HAP-1 (cell line): ENCODE results near the gene DNMT3L.
"Not testable (repeated sequence)": the region's sequence is repeated elsewhere in the genome, so short reads cannot be mapped to it uniquely, and the experiment has no call there.

Experiments used
- DNase-seq, 2 experiments: peaks; one replicate each; pipeline ENCODE4 v3.0.0-alpha.2; 2016 to 2020; ENCODE audit warnings: low spot score in 2 of 2
- H3K27me3 ChIP-seq: fragments of 250-450 bp; sonication (Bioruptor Pico); 2 replicates; pipeline ENCODE4 v1.5.1; 2020; ENCODE audit warnings: low read depth, mild to moderate bottlenecking, moderate library complexity
- H3K36me3 ChIP-seq: fragments of 250-450 bp; sonication (Bioruptor Pico); replicated peaks from 2 replicates; pipeline ENCODE4 v1.5.1; 2020; ENCODE audit warnings: mild to moderate bottlenecking
- H3K4me1 ChIP-seq: fragments of 250-450 bp; sonication (Bioruptor Pico); 2 replicates; pipeline ENCODE4 v1.5.1; 2020; ENCODE audit warnings: mild to moderate bottlenecking
- H3K4me3 ChIP-seq: fragments of 250-450 bp; sonication (Bioruptor Pico); 2 replicates; pipeline ENCODE4 v1.5.1; 2020; ENCODE audit warnings: mild to moderate bottlenecking, moderate library complexity
- H3K9me3 ChIP-seq: fragments of 250-450 bp; sonication (Bioruptor Pico); 2 replicates; pipeline ENCODE4 v1.5.1; 2020; ENCODE audit warnings: mild to moderate bottlenecking, moderate library complexity
- in situ Hi-C: fragments of 300-500 bp; cut with MboI; formaldehyde crosslinking; loops from 3 replicates; pipeline ENCODE4 v1.14.3; 2020; ENCODE audit warnings: low sequenced_read_pairs, inconsistent platforms, mixed read lengths

DNMT3L gene

GRCh38 chr21:44260066-44260465 is 1.6 kb downstream of the DNMT3L start:
- in situ Hi-C loops = no loop called here
- no peaks in the 10 kb centered on the region for H3K36me3 ChIP-seq

GRCh38 chr21:44259082-44259705 is 2.5 kb downstream of the DNMT3L start:
- Histone ChIP-seq H3K4me3 (no peak overlapping the region), H3K4me1 (no peaks in the 10 kb centered on the region), H3K27me3 (no peaks in the 10 kb centered on the region), H3K9me3 (no peaks in the 10 kb centered on the region), H3K36me3 (no peaks in the 10 kb centered on the region)
- no peak for DNase-seq
- in situ Hi-C loops = no loop called here

More at GRCh38 chr21:44260066-44260465, 1.6 kb downstream of the DNMT3L start:
- Histone ChIP-seq H3K4me3 (no peak overlapping the region), H3K27me3 (no peaks in the 10 kb centered on the region), H3K4me1 (no peaks in the 10 kb centered on the region), H3K9me3 (no peaks in the 10 kb centered on the region)
- DNase-seq = no peak

- DNase-seq = no peak
- H3K4me1 ChIP-seq = no peaks in the 10 kb centered on the region
- no peaks in the 10 kb centered on the region for H3K27me3 ChIP-seq
- in situ Hi-C loops = no loop called here
- H3K36me3 ChIP-seq = no peaks in the 10 kb centered on the region
- no peak overlapping the region for H3K4me3 ChIP-seq
- no peaks in the 10 kb centered on the region for H3K9me3 ChIP-seq
Measured at GRCh38 chr21:44258056-44258725, 3.5 kb downstream of the DNMT3L start.

GRCh38 chr21:44255511-44255981 is 6.2 kb downstream of the DNMT3L start:
- H3K9me3 ChIP-seq = no peaks in the 10 kb centered on the region

GRCh38 chr21:44253832-44254710 is 7.6 kb downstream of the DNMT3L start:
- H3K4me3 ChIP-seq = no peak overlapping the region
- H3K4me1 ChIP-seq = no peaks in the 10 kb centered on the region
- no peaks in the 10 kb centered on the region for H3K27me3 ChIP-seq
- in situ Hi-C loops = no loop called here
- DNase-seq = no peak
- H3K9me3 ChIP-seq = no peaks in the 10 kb centered on the region
- no peaks in the 10 kb centered on the region for H3K36me3 ChIP-seq

More at GRCh38 chr21:44255511-44255981, 6.2 kb downstream of the DNMT3L start:
- Histone ChIP-seq H3K27me3 (no peaks in the 10 kb centered on the region), H3K36me3 (no peaks in the 10 kb centered on the region), H3K4me3 (no peak overlapping the region), H3K4me1 (no peaks in the 10 kb centered on the region)
- in situ Hi-C loops = no loop called here
- no peak for DNase-seq

- H3K27me3 ChIP-seq, H3K9me3 ChIP-seq, in situ Hi-C loops, DNase-seq, H3K4me3 ChIP-seq, H3K36me3 ChIP-seq, H3K4me1 ChIP-seq: not testable (repeated sequence)
Measured at GRCh38 chr21:44249204-44250037, 12.3 kb downstream of the DNMT3L start.

- H3K9me3 ChIP-seq, H3K4me1 ChIP-seq, H3K4me3 ChIP-seq, DNase-seq, in situ Hi-C loops, H3K27me3 ChIP-seq, H3K36me3 ChIP-seq: not testable (repeated sequence)
Measured at GRCh38 chr21:44247904-44248303, 13.8 kb downstream of the DNMT3L start.

GRCh38 chr21:44243980-44244379 is 17.7 kb downstream of the DNMT3L start:
- in situ Hi-C loops, H3K9me3 ChIP-seq, H3K4me1 ChIP-seq, H3K4me3 ChIP-seq, DNase-seq, H3K36me3 ChIP-seq, H3K27me3 ChIP-seq: not testable (repeated sequence)

- H3K27me3 ChIP-seq, H3K9me3 ChIP-seq, H3K36me3 ChIP-seq, H3K4me3 ChIP-seq, DNase-seq, H3K4me1 ChIP-seq, in situ Hi-C loops: not testable (repeated sequence)
Measured at GRCh38 chr21:44241281-44241680, 20.4 kb downstream of the DNMT3L start.

GRCh38 chr21:44240842-44241241 is 20.9 kb downstream of the DNMT3L start, which contains the start of gene ICOSLG:
TSS of gene ICOSLG (minus strand) at chr21:44240943. CDS start at chr21:44240817, 126 bp downstream.
- H3K4me1 ChIP-seq, H3K36me3 ChIP-seq, H3K4me3 ChIP-seq, in situ Hi-C loops, H3K9me3 ChIP-seq, DNase-seq, H3K27me3 ChIP-seq: not testable (repeated sequence)

GRCh38 chr21:44240353-44240752 is 21.3 kb downstream of the DNMT3L start:
- H3K4me1 ChIP-seq, H3K4me3 ChIP-seq, in situ Hi-C loops, H3K9me3 ChIP-seq, H3K36me3 ChIP-seq, H3K27me3 ChIP-seq, DNase-seq: not testable (repeated sequence)

- H3K36me3 ChIP-seq, H3K9me3 ChIP-seq, H3K4me3 ChIP-seq, H3K4me1 ChIP-seq, H3K27me3 ChIP-seq, DNase-seq, in situ Hi-C loops: not testable (repeated sequence)
Measured at GRCh38 chr21:44229561-44229960, 32.1 kb downstream of the DNMT3L start.

- H3K9me3 ChIP-seq, DNase-seq, H3K36me3 ChIP-seq, H3K4me3 ChIP-seq, in situ Hi-C loops, H3K27me3 ChIP-seq, H3K4me1 ChIP-seq: not testable (repeated sequence)
Measured at GRCh38 chr21:44228109-44228508, 33.6 kb downstream of the DNMT3L start.
